Muscle of leg (tissue), 11 donors: Measurements from ENCODE around the gene WBP2. TPM values are rescaled to one million over a fixed set of nuclear protein-coding genes. Genes with fewer than 3 reads are reported as not detected.
"Not testable (repeated sequence)": the region's sequence is repeated elsewhere in the genome, so short reads cannot be mapped to it uniquely, and the experiment has no call there.

ENCODE experiments used
- DNase-seq: peaks from one replicate; pipeline ENCODE4 v3.0.0; 2013
- H3K27ac ChIP-seq: one replicate; pipeline ENCODE4 v1.5.1; 2013; ENCODE audit warnings: mild to moderate bottlenecking, low read length, control low read depth
- H3K27me3 ChIP-seq: one replicate; pipeline ENCODE4 v1.6.1; 2013; ENCODE audit warnings: low read length; ENCODE audit not compliant: control insufficient read depth, insufficient read depth
- H3K36me3 ChIP-seq: one replicate; pipeline ENCODE4 v1.6.1; 2013; ENCODE audit warnings: low read length; ENCODE audit not compliant: control insufficient read depth, insufficient read depth
- H3K4me1 ChIP-seq: one replicate; pipeline ENCODE4 v1.6.1; 2013; ENCODE audit warnings: low read length; ENCODE audit not compliant: control insufficient read depth, insufficient read depth
- H3K4me3 ChIP-seq: one replicate; pipeline ENCODE4 v1.5.1; 2013; ENCODE audit warnings: low read length, control low read depth
- H3K9me3 ChIP-seq: replicated peaks from 2 replicates; pipeline ENCODE4 v1.6.1; 2013; ENCODE audit warnings: low read depth, low read length; ENCODE audit not compliant: control insufficient read depth
- WGBS: methylation state at CpG from one replicate; pipeline ENCODE4 v1.1.5; 2013; ENCODE audit warnings: missing lambda C conversion rate; ENCODE audit not compliant: insufficient coverage; 5-methylcytosine and 5-hydroxymethylcytosine counted together
- polyA plus RNA-seq, 8 donors: library from polyadenylated mRNA; unstranded; fragments of 120-200 nt; gene quantifications; one replicate each; pipeline versions ENCODE4 v1.2.1 to v1.2.3, GENCODE V29; 2013; ENCODE audit warnings: inconsistent platforms in 1 of 8, low replicate concordance in 1 of 8; ENCODE audit not compliant: insufficient read length in 8 of 8, insufficient read depth in 1 of 8
- total RNA-seq: library from RNA; stranded (reverse); fragments of 120-200 nt; gene quantifications from one replicate; pipeline ENCODE4 v1.2.4, GENCODE V29; 2013

Gene WBP2
- total and polyA plus RNA-seq, 9 donors = 16.0 to 64.1 (median 59.1) TPM

- peaks cover 55% of the 10 kb centered on the region for H3K4me1 ChIP-seq
- DNase-seq = peak; percentile 47
These were observed 21.2 kb upstream of the WBP2 start for GRCh38 chr17:75876190-75876937.

GRCh38 chr17:75875940-75876189 is 20.7 kb upstream of the WBP2 start:
- H3K4me1 ChIP-seq = peaks cover 54% of the 10 kb centered on the region
- no peaks in the 10 kb centered on the region for H3K9me3 ChIP-seq
- WGBS = 49% methylated on average over 5 of the region's 5 CpGs
- peak overlapping the region; percentile 79 for H3K4me3 ChIP-seq
- peak overlapping the region; percentile 99 for H3K27ac ChIP-seq
- H3K36me3 ChIP-seq = peaks cover 35% of the 10 kb centered on the region
- peak; percentile 60 for DNase-seq
- H3K27me3 ChIP-seq = no peaks in the 10 kb centered on the region

More at GRCh38 chr17:75876190-75876937, 21.2 kb upstream of the WBP2 start:
- H3K36me3 ChIP-seq = peaks cover 35% of the 10 kb centered on the region
- no peaks in the 10 kb centered on the region for H3K9me3 ChIP-seq
- 17% methylated on average over 18 of the region's 26 CpGs for WGBS
- H3K4me3 ChIP-seq = peak overlapping the region; percentile 79
- no peaks in the 10 kb centered on the region for H3K27me3 ChIP-seq
- H3K27ac ChIP-seq = peak overlapping the region; percentile 99

DNA sequence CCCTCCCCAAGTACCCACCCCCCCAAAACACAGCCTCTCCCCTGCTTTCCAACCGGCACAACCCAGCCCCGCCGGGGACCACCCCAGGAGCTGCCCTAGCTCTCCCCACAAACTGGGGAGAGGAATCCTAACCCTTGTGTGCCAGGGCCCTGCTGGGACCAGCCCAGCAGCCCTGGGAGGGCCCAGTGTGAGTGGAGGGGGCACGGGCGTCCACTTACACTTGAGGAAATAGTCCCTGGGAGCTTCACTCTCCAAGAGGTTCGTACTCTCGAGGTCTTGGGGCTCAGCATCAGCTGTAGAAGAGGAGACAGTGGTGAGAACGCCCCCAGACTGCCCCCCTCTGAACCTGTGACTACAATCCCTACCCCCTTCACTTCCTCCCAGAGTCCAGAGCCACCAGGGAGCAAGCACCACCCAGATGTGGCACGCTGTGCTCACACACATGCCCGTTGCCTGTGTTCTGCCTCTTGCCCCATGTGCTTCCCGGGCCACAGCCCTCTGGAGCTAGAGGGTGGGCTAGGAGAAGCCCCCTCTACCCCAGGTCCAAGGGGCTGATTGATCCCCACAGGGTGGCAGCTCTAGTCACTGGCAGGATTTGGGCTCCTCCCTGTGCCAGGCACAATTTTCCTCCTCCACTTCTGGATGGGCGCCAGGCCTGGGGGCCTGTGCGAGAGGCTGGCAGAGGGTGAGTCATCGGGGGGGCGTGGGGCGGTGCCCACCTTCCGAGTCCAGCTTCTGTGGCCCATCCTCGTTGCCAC is 20.2 kb upstream of the WBP2 start:
- Histone ChIP-seq H3K27me3 (no peaks in the 10 kb centered on the region), H3K4me1 (peaks cover 58% of the 10 kb centered on the region), H3K36me3 (peaks cover 35% of the 10 kb centered on the region), H3K27ac (peak overlapping the region; percentile 99), H3K9me3 (no peaks in the 10 kb centered on the region), H3K4me3 (no peak overlapping the region)
- 69% methylated on average over 8 of the region's 18 CpGs for WGBS
- no peak for DNase-seq

GRCh38 chr17:75874323-75875181 is 19.4 kb upstream of the WBP2 start:
- peaks cover 35% of the 10 kb centered on the region for H3K36me3 ChIP-seq
- no peaks in the 10 kb centered on the region for H3K27me3 ChIP-seq
- whole genome bisulfite sequencing = 85% methylated on average over 29 of the region's 38 CpGs
- peak; percentile 10 for DNase-seq
- no peak overlapping the region for H3K27ac ChIP-seq
- H3K9me3 ChIP-seq = no peaks in the 10 kb centered on the region
- H3K4me1 ChIP-seq = peaks cover 66% of the 10 kb centered on the region
- no peak overlapping the region for H3K4me3 ChIP-seq

GRCh38 chr17:75873587-75874322 is 18.6 kb upstream of the WBP2 start:
- peaks cover 35% of the 10 kb centered on the region for H3K36me3 ChIP-seq
- WGBS = 80% methylated on average over 6 of the region's 11 CpGs
- no peaks in the 10 kb centered on the region for H3K27me3 ChIP-seq
- no peaks in the 10 kb centered on the region for H3K9me3 ChIP-seq
- peaks cover 70% of the 10 kb centered on the region for H3K4me1 ChIP-seq
- H3K27ac ChIP-seq = peak overlapping the region; percentile 76
- DNase-seq = peak; percentile 16
- H3K4me3 ChIP-seq = no peak overlapping the region

GRCh38 chr17:75872434-75873351 is 17.6 kb upstream of the WBP2 start:
- 41% methylated on average over 10 of the region's 13 CpGs for WGBS
- H3K27ac ChIP-seq = peak overlapping the region; percentile 76
- H3K4me1 ChIP-seq = peaks cover 67% of the 10 kb centered on the region
- DNase-seq = peak; percentile 86
- H3K27me3 ChIP-seq = no peaks in the 10 kb centered on the region
- H3K4me3 ChIP-seq = no peak overlapping the region
- H3K36me3 ChIP-seq = peaks cover 35% of the 10 kb centered on the region
- H3K9me3 ChIP-seq = no peaks in the 10 kb centered on the region

GRCh38 chr17:75870228-75870627 is 15.1 kb upstream of the WBP2 start:
- WGBS = no CpG with 5 or more reads among the region's 10 CpGs
- H3K4me3 ChIP-seq, H3K27me3 ChIP-seq, H3K9me3 ChIP-seq, DNase-seq: not testable (repeated sequence)
- Histone ChIP-seq H3K36me3 (peaks cover 18% of the 10 kb centered on the region), H3K27ac (peak overlapping the region; percentile 93), H3K4me1 (peaks cover 45% of the 10 kb centered on the region)

GRCh38 chr17:75869282-75870141 is 14.4 kb upstream of the WBP2 start:
- peak; percentile 69 for DNase-seq
- H3K9me3 ChIP-seq = no peaks in the 10 kb centered on the region
- H3K4me1 ChIP-seq = peaks cover 46% of the 10 kb centered on the region
- H3K27me3 ChIP-seq = no peaks in the 10 kb centered on the region
- peaks cover 11% of the 10 kb centered on the region for H3K36me3 ChIP-seq
- H3K27ac ChIP-seq = peak overlapping the region; percentile 93
- H3K4me3 ChIP-seq = no peak overlapping the region
- 32% methylated on average over 11 of the region's 23 CpGs for WGBS
